Activated T-helper 1 cell treated with Interleukin-2 at 50 U/mL for 16 hours (primary cell): ENCODE results near the gene DCDC1.

Experiments used
- DNase-seq: peaks from one replicate; pipeline ENCODE4 v3.0.0-alpha.2; 2020; ENCODE audit warnings: low read depth

DCDC1 gene

GRCh38 chr11:31236143-31236542 is 133.4 kb downstream of the DCDC1 start:
- no peak for DNase-seq

- DNase-seq, result no peak
Observed at GRCh38 chr11:31233425-31233824, 136.1 kb downstream of the DCDC1 start.

- no peak for DNase-seq
Observed at GRCh38 chr11:31231601-31232000, 137.9 kb downstream of the DCDC1 start.

- DNase-seq, result no peak
Observed at GRCh38 chr11:31218847-31219246, 150.7 kb downstream of the DCDC1 start.

- DNase-seq, result no peak
Observed at GRCh38 chr11:31214372-31214771, 155.2 kb downstream of the DCDC1 start.

GRCh38 chr11:31199378-31199777 is 170.2 kb downstream of the DCDC1 start:
- no peak for DNase-seq

GRCh38 chr11:31173926-31174680 is 195.4 kb downstream of the DCDC1 start:
- DNase-seq, result no peak

- no peak for DNase-seq
Observed at GRCh38 chr11:31160504-31161422, 208.8 kb downstream of the DCDC1 start.

GRCh38 chr11:31150841-31151240 is 218.7 kb downstream of the DCDC1 start:
- DNase-seq, result no peak

- DNase-seq, result no peak
Observed at GRCh38 chr11:31150011-31150410, 219.5 kb downstream of the DCDC1 start.

GRCh38 chr11:31141789-31142188 is 227.8 kb downstream of the DCDC1 start:
- no peak for DNase-seq

- DNase-seq, result no peak
Observed at GRCh38 chr11:31139479-31139878, 230.1 kb downstream of the DCDC1 start.

- no peak for DNase-seq
Observed at GRCh38 chr11:31132531-31133421, 236.8 kb downstream of the DCDC1 start.

GRCh38 chr11:31131760-31132159 is 237.8 kb downstream of the DCDC1 start:
- DNase-seq, result no peak

- no peak for DNase-seq
Observed at GRCh38 chr11:31127290-31127689, 242.2 kb downstream of the DCDC1 start.

- DNase-seq, result no peak
Observed at GRCh38 chr11:31120428-31120827, 249.1 kb downstream of the DCDC1 start.

GRCh38 chr11:31118566-31118965 is 251.0 kb downstream of the DCDC1 start:
- no peak for DNase-seq

GRCh38 chr11:31117038-31117437 is 252.5 kb downstream of the DCDC1 start:
- no peak for DNase-seq

- DNase-seq, result no peak
Observed at GRCh38 chr11:31114442-31114841, 255.1 kb downstream of the DCDC1 start.

- no peak for DNase-seq
Observed at GRCh38 chr11:31110830-31111229, 258.7 kb downstream of the DCDC1 start.

- DNase-seq, result no peak
Observed at GRCh38 chr11:31109446-31109845, 260.1 kb downstream of the DCDC1 start.

GRCh38 chr11:31107649-31108048 is 261.9 kb downstream of the DCDC1 start:
- DNase-seq, result no peak
